GM23248 (cell line): ENCODE data around the gene BFSP1. TPM values are rescaled to one million over a fixed set of nuclear protein-coding genes. Genes with fewer than 3 reads are reported as not detected.

Experiments
- DNase-seq: peaks from one replicate; pipeline ENCODE4 v3.0.0-alpha.2; 2015
- H2AFZ ChIP-seq: fragments of 200-600 bp; sonication (generic); 2 replicates; pipeline ENCODE4 v1.6.1; 2016; ENCODE audit warnings: antibody characterized with exemption
- H3F3A ChIP-seq: fragments of 200-600 bp; sonication (generic); 2 replicates; pipeline ENCODE4 v1.6.1; 2016; ENCODE audit warnings: mild to moderate bottlenecking, antibody characterized with exemption, mixed run types; ENCODE audit not compliant: insufficient read depth
- H3K27ac ChIP-seq: fragments of 200-600 bp; sonication (generic); 2 replicates; pipeline ENCODE4 v1.5.1; 2016; ENCODE audit warnings: mild to moderate bottlenecking
- H3K27me3 ChIP-seq: fragments of 200-600 bp; sonication (generic); replicated peaks from 2 replicates; pipeline ENCODE4 v1.6.1; 2016; ENCODE audit warnings: mild to moderate bottlenecking; ENCODE audit not compliant: insufficient read depth
- H3K36me3 ChIP-seq: fragments of 200-600 bp; sonication (generic); 2 replicates; pipeline ENCODE4 v1.6.1; 2016; ENCODE audit warnings: low read depth, mild to moderate bottlenecking
- H3K4me1 ChIP-seq: fragments of 200-600 bp; sonication (generic); 2 replicates; pipeline ENCODE4 v1.6.1; 2016; ENCODE audit warnings: mild to moderate bottlenecking; ENCODE audit not compliant: insufficient read depth
- H3K4me2 ChIP-seq: fragments of 200-600 bp; sonication (generic); one replicate; pipeline ENCODE4 v1.6.1; 2016; ENCODE audit warnings: mild to moderate bottlenecking; ENCODE audit not compliant: unreplicated experiment
- H3K4me3 ChIP-seq: fragments of 200-600 bp; sonication (generic); 2 replicates; pipeline ENCODE4 v1.5.1; 2016; ENCODE audit warnings: mild to moderate bottlenecking
- H3K79me2 ChIP-seq: fragments of 200-600 bp; sonication (generic); 2 replicates; pipeline ENCODE4 v1.6.1; 2016; ENCODE audit warnings: mild to moderate bottlenecking; ENCODE audit not compliant: insufficient read depth
- H3K9ac ChIP-seq: fragments of 200-600 bp; sonication (generic); 2 replicates; pipeline ENCODE4 v1.6.1; 2016; ENCODE audit warnings: mild to moderate bottlenecking
- H3K9me2 ChIP-seq: fragments of 200-600 bp; sonication (generic); 2 replicates; pipeline ENCODE4 v1.6.1; 2016; ENCODE audit warnings: mixed run types, mild to moderate bottlenecking, moderate library complexity; ENCODE audit not compliant: insufficient read depth
- H3K9me3 ChIP-seq: fragments of 200-600 bp; sonication (generic); one replicate; pipeline ENCODE4 v1.6.1; 2017; ENCODE audit warnings: low read depth
- H4K20me1 ChIP-seq: fragments of 200-600 bp; sonication (generic); 2 replicates; pipeline ENCODE4 v1.6.0; 2016; ENCODE audit not compliant: insufficient read depth
- EZH2 ChIP-seq: fragments of 200-600 bp; sonication (generic); IDR thresholded peaks from 2 replicates; pipeline ENCODE4 v1.6.1; 2018; ENCODE audit warnings: antibody characterized with exemption, mild to moderate bottlenecking; ENCODE audit not compliant: insufficient read depth, poor library complexity, severe bottlenecking
- EZH2phosphoT487 ChIP-seq: fragments of 200-600 bp; sonication (generic); IDR thresholded peaks from 2 replicates; pipeline ENCODE4 v1.6.1; 2018; ENCODE audit warnings: antibody characterized with exemption, moderate library complexity, mild to moderate bottlenecking, low read depth; ENCODE audit not compliant: insufficient read depth
- WGBS, 2 experiments: methylation state at CpG; one replicate each; pipeline ENCODE4 v1.1.6; 2015 to 2017; ENCODE audit warnings: low lambda C conversion rate in 2 of 2, low coverage in 1 of 2; ENCODE audit errors: missing lambda C conversion rate in 2 of 2; 5-methylcytosine and 5-hydroxymethylcytosine counted together
- in situ Hi-C: fragments of 300-500 bp; cut with MboI; formaldehyde crosslinking; loops from 2 replicates; pipeline ENCODE4 v1.15.0; 2020
- polyA plus RNA-seq: library from polyadenylated mRNA; unstranded; fragments of >200 nt; fragmentation: Nextera tagmentation; extraction: Ambion mirVana; gene quantifications from 2 replicates; pipeline ENCODE4 v1.2.1, GENCODE V29; 2016
- total RNA-seq: library from RNA; depleted of rRNA; stranded (reverse); fragments of >200 nt; shearing (Covaris generic); gene quantifications from 2 replicates; pipeline ENCODE4 v1.2.3, GENCODE V29; 2014

The BFSP1 gene
- total and polyA plus RNA-seq, 2 experiments from 2014 or later: 0.28 to 0.32 TPM

DNA sequence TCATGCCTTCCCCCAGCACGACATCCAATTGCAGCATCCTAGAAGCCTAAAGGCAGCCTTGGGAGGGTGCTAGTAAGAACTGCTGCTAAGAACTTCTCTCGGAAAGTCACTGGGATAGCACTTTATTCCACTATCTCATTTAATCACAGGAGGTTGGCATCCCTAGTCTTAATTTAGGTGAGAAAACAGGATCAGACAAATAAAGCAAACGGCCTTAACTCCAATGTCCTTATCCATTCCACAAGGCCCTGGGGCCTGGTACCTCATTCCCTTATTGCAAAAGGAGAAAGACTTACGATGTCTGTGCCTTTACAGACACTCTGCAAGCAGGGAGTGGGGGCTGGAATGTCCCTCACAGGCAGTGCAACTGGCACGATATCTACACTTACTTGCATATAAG lies 60.7 kb downstream of the BFSP1 start:
- Histone ChIP-seq H3K79me2 (no peaks in the 10 kb centered on the region), H3K36me3 (no peaks in the 10 kb centered on the region), H3K27ac (no peak overlapping the region), H4K20me1 (no peaks in the 10 kb centered on the region), H3K9me3 (no peaks in the 10 kb centered on the region), H3K9ac (no peak overlapping the region), H2AFZ (no peak overlapping the region), H3K9me2 (no peaks in the 10 kb centered on the region), H3F3A (no peaks in the 10 kb centered on the region), H3K27me3 (peaks cover 9% of the 10 kb centered on the region; the same call in 1 of the 2 replicates), H3K4me3 (no peak overlapping the region), H3K4me1 (no peaks in the 10 kb centered on the region), H3K4me2 (no peak overlapping the region)
- in situ Hi-C loops: no loop called here
- WGBS, 2 experiments: 44 to 49% methylated on average over 5 of the region's 5 CpGs
- TF ChIP-seq EZH2phosphoT487 (no peak), EZH2 (no peak)
- no peak for DNase-seq

DNA sequence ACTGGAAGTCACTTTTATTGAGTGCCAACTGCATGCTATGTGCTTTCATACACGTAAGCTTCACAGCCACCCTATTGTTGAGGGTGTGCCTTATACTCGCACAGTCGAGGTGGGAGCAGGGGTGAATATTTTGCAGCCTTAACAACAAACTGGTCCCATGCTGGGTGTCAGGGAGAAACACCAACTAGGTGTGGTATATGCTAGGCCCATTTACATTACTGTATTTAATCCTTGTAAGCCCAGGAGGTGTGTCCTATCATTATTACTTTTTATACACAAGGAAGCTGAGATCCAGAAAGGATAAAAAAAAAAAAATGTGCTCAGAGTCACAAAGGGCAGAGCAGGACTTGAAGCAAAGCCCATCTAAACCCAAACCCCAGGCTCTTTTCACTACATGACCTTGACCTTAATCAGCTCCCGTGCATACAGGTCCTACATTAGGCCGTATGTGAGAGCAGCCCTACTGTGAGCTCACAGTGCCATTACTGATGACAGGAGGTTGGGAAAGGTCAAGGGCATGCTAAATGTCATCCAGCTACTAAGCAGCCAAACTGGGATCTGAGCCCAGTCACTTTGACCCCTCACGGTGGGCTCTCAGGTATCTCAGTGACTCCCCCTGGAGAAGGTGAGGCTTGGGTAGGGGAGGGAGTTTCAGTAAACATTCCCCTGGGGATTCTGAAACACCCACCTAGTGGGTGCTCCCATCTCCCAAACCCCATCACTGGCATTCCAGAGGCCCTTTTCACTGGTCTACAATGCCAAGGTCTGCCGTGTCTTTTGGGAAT lies 61.7 kb downstream of the BFSP1 start:
- H3K4me3 ChIP-seq: no peak overlapping the region
- H3K4me1 ChIP-seq: no peaks in the 10 kb centered on the region
- H3F3A ChIP-seq: no peaks in the 10 kb centered on the region
- H3K79me2 ChIP-seq: no peaks in the 10 kb centered on the region
- 45 to 51% methylated on average over 7 of the region's 7 CpGs for WGBS, 2 experiments
- no peaks in the 10 kb centered on the region for H3K36me3 ChIP-seq
- DNase-seq: no peak
- no peak overlapping the region for H3K4me2 ChIP-seq
- TF ChIP-seq EZH2: no peak
- no peak for TF ChIP-seq EZH2phosphoT487
- H3K27me3 ChIP-seq: peaks cover 9% of the 10 kb centered on the region; the same call in 1 of the 2 replicates
- no peaks in the 10 kb centered on the region for H4K20me1 ChIP-seq
- no peak overlapping the region for H3K9ac ChIP-seq
- in situ Hi-C loops: no loop called here
- no peaks in the 10 kb centered on the region for H3K9me2 ChIP-seq
- H3K27ac ChIP-seq: no peak overlapping the region
- H2AFZ ChIP-seq: no peak overlapping the region
- no peaks in the 10 kb centered on the region for H3K9me3 ChIP-seq

DNA sequence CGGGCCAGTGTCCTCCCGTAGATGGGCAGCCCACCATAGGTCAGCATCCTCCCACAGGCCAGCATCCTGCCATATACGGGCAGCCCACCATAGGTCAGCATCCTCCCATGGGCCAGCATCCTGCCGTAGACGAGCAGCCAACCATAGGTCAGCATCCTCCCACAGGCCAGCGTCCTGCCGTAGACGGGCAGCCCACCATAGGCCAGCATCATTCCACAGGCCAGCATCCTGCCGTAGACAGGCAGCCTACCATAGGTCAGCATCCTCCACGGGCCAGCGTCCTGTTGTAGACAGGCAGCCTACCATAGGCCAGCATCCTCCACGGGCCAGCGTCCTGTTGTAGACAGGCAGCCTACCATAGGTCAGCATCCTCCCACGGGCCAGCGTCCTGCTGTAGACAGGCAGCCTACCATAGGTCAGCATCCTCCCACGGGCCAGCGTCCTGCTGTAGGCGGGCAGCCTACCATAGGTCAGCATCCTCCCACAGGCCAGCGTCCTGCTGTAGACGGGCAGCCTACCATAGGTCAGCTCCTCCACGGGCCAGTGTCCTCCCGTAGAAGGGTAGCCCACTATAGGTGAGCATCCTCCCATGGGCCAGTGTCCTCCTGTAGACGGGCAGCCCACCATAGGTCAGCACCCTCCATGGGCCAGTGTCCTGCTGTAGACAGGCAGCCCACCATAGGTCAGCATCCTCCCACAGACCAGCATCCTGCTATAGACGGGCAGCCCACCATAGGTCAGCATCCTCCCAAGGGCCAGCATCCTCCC lies 62.9 kb downstream of the BFSP1 start:
- no peaks in the 10 kb centered on the region for H3K9me2 ChIP-seq
- H3K79me2 ChIP-seq: no peaks in the 10 kb centered on the region
- no peak overlapping the region for H3K4me3 ChIP-seq
- no peaks in the 10 kb centered on the region for H4K20me1 ChIP-seq
- H2AFZ ChIP-seq: no peak overlapping the region
- no peak overlapping the region for H3K4me2 ChIP-seq
- H3K4me1 ChIP-seq: no peaks in the 10 kb centered on the region
- in situ Hi-C loops: no loop called here
- no peaks in the 10 kb centered on the region for H3F3A ChIP-seq
- no peak overlapping the region for H3K27ac ChIP-seq
- H3K9ac ChIP-seq: no peak overlapping the region
- H3K9me3 ChIP-seq: no peaks in the 10 kb centered on the region
- WGBS, 2 experiments: 57 to 64% methylated on average over 18 to 22 of the region's 24 CpGs
- no peaks in the 10 kb centered on the region for H3K36me3 ChIP-seq
- H3K27me3 ChIP-seq: 0 out of 2 replicates have a peak, but pooled peaks cover 3% of the 10 kb centered on the region
- TF ChIP-seq EZH2phosphoT487 (no peak), EZH2 (no peak)
- DNase-seq: no peak

DNA sequence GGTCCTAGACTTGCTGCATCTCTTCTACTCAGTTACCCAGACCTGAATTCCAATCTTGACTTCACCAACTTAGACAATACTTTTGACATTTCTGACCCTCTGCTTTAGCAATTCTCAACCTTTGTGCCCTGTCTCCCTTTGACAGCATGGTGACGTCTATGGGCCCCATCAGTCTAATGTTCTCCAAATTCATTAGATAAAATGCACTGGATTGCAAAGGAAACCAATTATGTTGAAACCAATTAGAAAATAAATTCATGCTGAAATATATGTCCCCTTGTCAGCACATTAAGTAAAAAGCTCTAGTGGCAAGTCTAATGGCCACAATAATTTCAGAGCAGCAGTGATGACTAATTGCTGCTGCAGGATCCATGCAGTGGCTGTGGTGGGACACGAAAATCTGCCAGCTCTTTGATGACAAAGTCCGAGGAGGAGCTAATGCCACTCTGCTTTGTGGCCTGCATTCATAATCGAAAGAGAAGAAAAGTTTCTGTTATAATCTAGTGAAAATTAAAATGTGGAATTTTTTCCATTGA lies 64.0 kb downstream of the BFSP1 start:
- no peaks in the 10 kb centered on the region for H4K20me1 ChIP-seq
- H3K27me3 ChIP-seq: no peaks in the 10 kb centered on the region
- H3K4me3 ChIP-seq: no peak overlapping the region
- H3K79me2 ChIP-seq: no peaks in the 10 kb centered on the region
- no peaks in the 10 kb centered on the region for H3K36me3 ChIP-seq
- no peak for TF ChIP-seq EZH2
- no peak overlapping the region for H3K4me2 ChIP-seq
- 41 to 49% methylated on average over 4 of the region's 4 CpGs for WGBS, 2 experiments
- H2AFZ ChIP-seq: no peak overlapping the region
- no peaks in the 10 kb centered on the region for H3K9me3 ChIP-seq
- no peaks in the 10 kb centered on the region for H3K4me1 ChIP-seq
- in situ Hi-C loops: no loop called here
- H3K9ac ChIP-seq: no peak overlapping the region
- DNase-seq: no peak
- no peaks in the 10 kb centered on the region for H3F3A ChIP-seq
- H3K27ac ChIP-seq: no peak overlapping the region
- H3K9me2 ChIP-seq: no peaks in the 10 kb centered on the region
